OCI-LY7 (cell line): Measurements from ENCODE around the gene CHL1. TPM values are rescaled to one million over a fixed set of nuclear protein-coding genes. Genes with fewer than 3 reads are reported as not detected.

ENCODE experiments used
- BruUV-seq: library from RNA; stranded (reverse); fragments of 400-500 nt; replicated peaks from 2 replicates; lab custom pipeline; 2021; lab: Mats Ljungman, UMichigan
- CTCF ChIA-PET: fragments of 300-600 bp; sonication (Branson Sonifier 250); formaldehyde crosslinking; loops from one replicate; lab custom pipeline; 2022; ENCODE audit warnings: antibody characterized with exemption; ENCODE audit not compliant: unreplicated experiment; lab: Charles Lee
- POLR2A ChIA-PET: fragments of 300-600 bp; sonication (Branson Sonifier 250); formaldehyde crosslinking; loops from one replicate; lab custom pipeline; 2022; ENCODE audit warnings: antibody characterized with exemption; lab: Charles Lee
- DNase-seq: peaks from one replicate; pipeline ENCODE4 v3.0.0-alpha.2; 2015; ENCODE audit warnings: low spot score
- H2AFZ ChIP-seq: fragments of 200-600 bp; sonication (generic), shearing (Covaris generic); 2 replicates; pipeline ENCODE4 v1.6.1; 2014; ENCODE audit warnings: mild to moderate bottlenecking, antibody characterized with exemption, low read length, moderate library complexity
- H3K27ac ChIP-seq: fragments of 200-600 bp; sonication (generic); 2 replicates; pipeline ENCODE4 v1.5.1; 2014; ENCODE audit warnings: mixed run types, low read depth, mild to moderate bottlenecking, moderate library complexity, low read length, inconsistent platforms; ENCODE audit not compliant: poor library complexity, severe bottlenecking
- H3K36me3 ChIP-seq: fragments of 200-600 bp; sonication (generic); 2 replicates; pipeline ENCODE4 v1.6.1; 2014; ENCODE audit warnings: mild to moderate bottlenecking, antibody characterized with exemption, low read length, moderate library complexity, mixed read lengths; ENCODE audit not compliant: insufficient read depth
- H3K4me1 ChIP-seq: fragments of 200-600 bp; sonication (generic); 2 replicates; pipeline ENCODE4 v1.5.1; 2014; ENCODE audit warnings: mild to moderate bottlenecking, low read length; ENCODE audit not compliant: insufficient read depth, poor library complexity, severe bottlenecking
- H3K4me2 ChIP-seq: fragments of 200-600 bp; sonication (generic); 2 replicates; pipeline ENCODE4 v1.6.1; 2014; ENCODE audit warnings: mild to moderate bottlenecking, low read length
- H3K4me3 ChIP-seq: fragments of 200-600 bp; sonication (generic); 2 replicates; pipeline ENCODE4 v1.5.1; 2014; ENCODE audit warnings: mild to moderate bottlenecking, low read depth, low read length; ENCODE audit not compliant: poor library complexity, severe bottlenecking
- H3K79me2 ChIP-seq: fragments of 200-600 bp; sonication (generic); 2 replicates; pipeline ENCODE4 v1.6.1; 2016; ENCODE audit warnings: low read depth, mild to moderate bottlenecking, low read length, moderate library complexity, mixed read lengths; ENCODE audit not compliant: insufficient read depth
- H3K9me2 ChIP-seq: fragments of 200-600 bp; sonication (generic); 2 replicates; pipeline ENCODE4 v1.6.1; 2016; ENCODE audit warnings: mild to moderate bottlenecking, low read length, mixed read lengths; ENCODE audit not compliant: insufficient read depth
- H3K9me3 ChIP-seq: fragments of 200-600 bp; sonication (generic); 2 replicates; pipeline ENCODE4 v1.6.1; 2014; ENCODE audit warnings: mild to moderate bottlenecking, mixed run types, low read length, mixed read lengths
- H4K20me1 ChIP-seq: fragments of 200-600 bp; sonication (generic); 2 replicates; pipeline ENCODE4 v1.6.1; 2014; ENCODE audit warnings: mild to moderate bottlenecking, antibody characterized with exemption, low read length, moderate library complexity, mixed read lengths; ENCODE audit not compliant: insufficient read depth
- CTCF ChIP-seq: fragments of 200-600 bp; sonication (generic); conservative IDR thresholded peaks from 2 replicates; pipeline ENCODE4 v1.5.1; 2014; ENCODE audit warnings: mild to moderate bottlenecking, antibody characterized with exemption, low read length, moderate library complexity, mixed read lengths
- EZH2phosphoT487 ChIP-seq: fragments of 200-600 bp; sonication (generic); IDR thresholded peaks from 2 replicates; pipeline ENCODE4 v1.6.1; 2018; ENCODE audit warnings: low read depth, borderline replicate concordance, mild to moderate bottlenecking, mixed run types, antibody characterized with exemption, low read length, moderate library complexity, mixed read lengths
- intact Hi-C: fragments of 100-400 bp; cut with micrococcal nuclease; formaldehyde crosslinking; loops from one replicate; pipeline ENCODE4 v1.10.0; 2022; ENCODE audit not compliant: unreplicated experiment
- total RNA-seq, 2 experiments: library from RNA; depleted of rRNA in 1 of 2; stranded (reverse); fragments of >200 nt in 1 of 2; shearing (Covaris generic) in 1 of 2; gene quantifications; 2 replicates each; pipeline ENCODE4 v1.2.3, GENCODE V29; 2014 to 2022

CHL1 gene
- total RNA-seq, 2 experiments from 2014 or later: 0.51 TPM; not detected in 1

GRCh38 chr3:194001-194400, 2.6 kb upstream of the CHL1 start:
- no TSS peak for BruUV-seq
- Histone ChIP-seq H3K27ac (no peak overlapping the region), H3K4me3 (no peak overlapping the region), H3K4me2 (no peak overlapping the region), H3K9me2 (no peaks in the 10 kb centered on the region), H3K4me1 (no peaks in the 10 kb centered on the region), H3K36me3 (no peaks in the 10 kb centered on the region), H3K79me2 (no peaks in the 10 kb centered on the region), H3K9me3 (no peaks in the 10 kb centered on the region), H4K20me1 (no peaks in the 10 kb centered on the region), H2AFZ (no peak overlapping the region)
- no peak for DNase-seq
- intact Hi-C loops: no loop called here
- POLR2A ChIA-PET: interaction anchor here (0.7 to 1.9 kb wide), 2 partner anchors 8 to 60 kb away, joined by 3 to 6 read pairs; no protein-coding TSS in a partner anchor
- CTCF ChIA-PET: no interaction called here
- TF ChIP-seq EZH2phosphoT487 (no peak), CTCF (no peak)

GRCh38 chr3:194421-194820, 2.1 kb upstream of the CHL1 start:
- Histone ChIP-seq H3K27ac (no peak overlapping the region), H4K20me1 (no peaks in the 10 kb centered on the region), H3K4me2 (no peak overlapping the region), H3K36me3 (no peaks in the 10 kb centered on the region), H3K9me3 (no peaks in the 10 kb centered on the region), H2AFZ (no peak overlapping the region), H3K79me2 (no peaks in the 10 kb centered on the region), H3K4me1 (no peaks in the 10 kb centered on the region), H3K9me2 (no peaks in the 10 kb centered on the region), H3K4me3 (no peak overlapping the region)
- DNase-seq: no peak
- TF ChIP-seq CTCF: no peak
- TF ChIP-seq EZH2phosphoT487: no peak
- CTCF ChIA-PET: no interaction called here
- intact Hi-C loops: no loop called here
- POLR2A ChIA-PET: interaction anchor here (0.6 to 1.9 kb wide), 3 partner anchors 9 to 59 kb away, joined by 3 to 6 read pairs (median 3); no protein-coding TSS in a partner anchor
- no TSS peak for BruUV-seq

- TF ChIP-seq EZH2phosphoT487 (no peak), CTCF (no peak)
- H2AFZ ChIP-seq: no peak overlapping the region
- no peak for DNase-seq
- H3K36me3 ChIP-seq: no peaks in the 10 kb centered on the region
- H3K79me2 ChIP-seq: no peaks in the 10 kb centered on the region
- H3K4me1 ChIP-seq: no peaks in the 10 kb centered on the region
- H3K4me2 ChIP-seq: no peak overlapping the region
- intact Hi-C loops: no loop called here
- CTCF ChIA-PET: no interaction called here
- H3K9me2 ChIP-seq: no peaks in the 10 kb centered on the region
- BruUV-seq: no TSS peak
- H3K9me3 ChIP-seq: no peaks in the 10 kb centered on the region
- no peaks in the 10 kb centered on the region; the same call in 1 of the 2 replicates for H4K20me1 ChIP-seq
- no peak overlapping the region for H3K4me3 ChIP-seq
- POLR2A ChIA-PET: no interaction called here
- no peak overlapping the region for H3K27ac ChIP-seq
These were observed 897 bp upstream of the CHL1 start for GRCh38 chr3:195666-196065.
